GM19438 (cell line): ENCODE data around the gene CEP104.

Source experiments
- ATAC-seq: cut with Tn5 transposase; IDR thresholded peaks from one replicate; pipeline ENCODE4 v1.9.1; 2021; ENCODE audit warnings: low read depth; ENCODE audit not compliant: unreplicated experiment

CEP104 gene

GRCh38 chr1:3768811-3769390 lies 88.1 kb downstream of the CEP104 start:
- no peak for ATAC-seq

GRCh38 chr1:3767328-3767925 lies 89.6 kb downstream of the CEP104 start:
- no peak for ATAC-seq

GRCh38 chr1:3763351-3764125 lies 93.5 kb downstream of the CEP104 start:
- no peak for ATAC-seq

GRCh38 chr1:3762873-3763228 lies 94.2 kb downstream of the CEP104 start:
- no peak for ATAC-seq

GRCh38 chr1:3762151-3762872 lies 94.7 kb downstream of the CEP104 start:
- ATAC-seq = no peak
